Suprapubic skin (tissue), 3 donors: ENCODE data around the gene TBC1D22A.

Experiments used
- CTCF ChIP-seq, 2 donors: fragments of 200-600 bp in 1 of 2; fragments of 450-650 bp in 1 of 2; sonication (generic) in 1 of 2; IDR thresholded peaks; one replicate each; pipeline ENCODE4 v1.5.1; 2016 to 2019; ENCODE audit warnings: antibody characterized with exemption in 2 of 2, mild to moderate bottlenecking in 1 of 2, moderate library complexity in 1 of 2
- POLR2A ChIP-seq, 2 donors: fragments of 450-650 bp; IDR thresholded peaks; one replicate each; pipeline ENCODE4 v1.6.1; 2017; ENCODE audit warnings: antibody characterized with exemption in 2 of 2, mild to moderate bottlenecking in 2 of 2, moderate library complexity in 2 of 2

- TF ChIP-seq POLR2A (IDR thresholded peaks at IDR 0.05) = no peak
- no peak for TF ChIP-seq CTCF (IDR thresholded peaks at IDR 0.05)
Measured at GRCh38 chr22:46905415-46905814, 143.0 kb downstream of the TBC1D22A start.
